SK-N-SH (cell line): Measurements from ENCODE around the gene DSCAML1. TPM values are rescaled to one million over a fixed set of nuclear protein-coding genes. Genes with fewer than 3 reads are reported as not detected.

Experiments used
- CTCF ChIA-PET: fragments of 300-600, 350-600 bp; formaldehyde crosslinking; extraction: SDS; loops from one replicate; lab custom pipeline; 2021; lab: Yijun Ruan, JAX
- POLR2A ChIA-PET: fragments of 350-600 bp; sonication (Branson Sonifier 250); formaldehyde crosslinking; extraction: SDS; loops from one replicate; lab custom pipeline; 2020; ENCODE audit warnings: antibody characterized with exemption, inconsistent platforms; lab: Yijun Ruan, JAX
- DNase-seq: peaks from one replicate; pipeline ENCODE4 v3.0.0; 2012
- H2AFZ ChIP-seq: fragments of 200-600 bp; sonication (generic); 2 replicates; pipeline ENCODE4 v1.8.1; 2016; ENCODE audit warnings: antibody characterized with exemption, mild to moderate bottlenecking, low read depth
- H3F3A ChIP-seq: fragments of 200-600 bp; sonication (generic); replicated peaks from 2 replicates; pipeline ENCODE3; 2016; ENCODE audit warnings: antibody characterized with exemption, mild to moderate bottlenecking; ENCODE audit not compliant: insufficient read depth
- H3K27ac ChIP-seq, 2 experiments: fragments of 200-500 bp in 1 of 2; fragments of 200-600 bp in 1 of 2; sonication (Bioruptor generic) in 1 of 2; sonication (generic), shearing (Covaris generic) in 1 of 2; 2 replicates each; pipeline versions ENCODE4 v1.5.1 to v1.6.1; 2014 to 2016; ENCODE audit warnings: low read depth in 2 of 2, inconsistent platforms in 1 of 2, low read length in 1 of 2, mild to moderate bottlenecking in 1 of 2, mixed read lengths in 1 of 2
- H3K27me3 ChIP-seq: fragments of 200-600 bp; sonication (generic), shearing (Covaris generic); 2 replicates; pipeline ENCODE4 v1.6.1; 2016; ENCODE audit warnings: mixed run types; ENCODE audit not compliant: insufficient read depth
- H3K36me3 ChIP-seq, 2 experiments: fragments of 200-500 bp in 1 of 2; fragments of 200-600 bp in 1 of 2; sonication (Bioruptor generic) in 1 of 2; sonication (generic) in 1 of 2; replicated peaks in 1 of 2; 2 replicates each; pipeline versions ENCODE3 to v1.5.1; 2014 to 2016; ENCODE audit warnings: low read length in 1 of 2, mild to moderate bottlenecking in 1 of 2; ENCODE audit not compliant: insufficient read depth in 2 of 2, control insufficient read depth in 1 of 2
- H3K4me1 ChIP-seq, 2 experiments: fragments of 200-500 bp in 1 of 2; fragments of 200-600 bp in 1 of 2; sonication (Bioruptor generic) in 1 of 2; sonication (generic), shearing (Covaris generic) in 1 of 2; 2 replicates each; pipeline versions ENCODE4 v1.5.1 to v1.6.1; 2014 to 2016; ENCODE audit warnings: low read depth in 1 of 2, low read length in 1 of 2, mixed run types in 1 of 2; ENCODE audit not compliant: insufficient read depth in 2 of 2, control insufficient read depth in 1 of 2
- H3K4me2 ChIP-seq: fragments of 200-600 bp; sonication (generic), shearing (Covaris generic); 2 replicates; pipeline ENCODE4 v1.6.1; 2017; ENCODE audit warnings: mixed run types
- H3K4me3 ChIP-seq, 2 experiments: fragments of 200-500 bp in 1 of 2; fragments of 200-600 bp in 1 of 2; sonication (Bioruptor generic) in 1 of 2; sonication (generic), shearing (Covaris generic) in 1 of 2; 2 replicates each; pipeline versions ENCODE4 v1.5.1 to v1.8.1; 2014 to 2016; ENCODE audit warnings: low read depth in 2 of 2, inconsistent platforms in 1 of 2, low read length in 1 of 2, mild to moderate bottlenecking in 1 of 2, mixed read lengths in 1 of 2, moderate library complexity in 1 of 2
- H3K79me2 ChIP-seq: fragments of 200-600 bp; sonication (generic); 2 replicates; pipeline ENCODE4 v1.8.1; 2017; ENCODE audit warnings: mild to moderate bottlenecking; ENCODE audit not compliant: insufficient read depth
- H3K9ac ChIP-seq: fragments of 200-600 bp; sonication (generic); 2 replicates; pipeline ENCODE4 v1.6.1; 2017; ENCODE audit warnings: mixed run types
- H3K9me2 ChIP-seq: fragments of 200-600 bp; sonication (generic); 2 replicates; pipeline ENCODE4 v1.6.1; 2017; ENCODE audit warnings: mixed run types
- H3K9me3 ChIP-seq: fragments of 200-600 bp; sonication (generic); 2 replicates; pipeline ENCODE4 v1.6.1; 2017; ENCODE audit warnings: mixed run types, mild to moderate bottlenecking, moderate library complexity
- H4K20me1 ChIP-seq: fragments of 200-600 bp; sonication (generic); 2 replicates; pipeline ENCODE4 v1.6.1; 2017; ENCODE audit warnings: mild to moderate bottlenecking, mixed run types; ENCODE audit not compliant: insufficient read depth
- ELF1 ChIP-seq: IDR thresholded peaks from 2 replicates; pipeline ENCODE4 v1.4.0; 2012
- EP300 ChIP-seq, 2 experiments: IDR thresholded peaks; 2 replicates each; pipeline versions ENCODE4 v1.4.0 to v1.6.1; 2012; ENCODE audit warnings: borderline replicate concordance in 1 of 2, low read depth in 1 of 2, low read length in 1 of 2
- FOSL2 ChIP-seq: IDR thresholded peaks from 2 replicates; pipeline ENCODE4 v1.4.0; 2012; ENCODE audit warnings: low read depth, mild to moderate bottlenecking, moderate library complexity, borderline replicate concordance
- FOXJ3 ChIP-seq: sonication (generic); formaldehyde crosslinking; IDR thresholded peaks from 2 replicates; pipeline ENCODE4 v1.5.1; 2020; ENCODE audit warnings: mild to moderate bottlenecking, missing genetic modification reagents
- FOXM1 ChIP-seq: IDR thresholded peaks from 2 replicates; pipeline ENCODE4 v1.4.0; 2012; ENCODE audit warnings: low read depth, mild to moderate bottlenecking
- GABPA ChIP-seq: IDR thresholded peaks from 2 replicates; pipeline ENCODE4 v1.4.0; 2012; ENCODE audit warnings: low read depth, mild to moderate bottlenecking
- GATA2 ChIP-seq: sonication (generic); formaldehyde crosslinking; IDR thresholded peaks from 2 replicates; pipeline ENCODE4 v1.5.0; 2020; ENCODE audit warnings: mild to moderate bottlenecking, missing genetic modification reagents
- IRF3 ChIP-seq: fragments of 150-350 bp; IDR thresholded peaks from 2 replicates; pipeline ENCODE4 v1.6.1; 2016; ENCODE audit warnings: mild to moderate bottlenecking, low read depth, low read length
- NFIC ChIP-seq: IDR thresholded peaks from 2 replicates; pipeline ENCODE4 v1.4.0; 2012; ENCODE audit warnings: borderline replicate concordance
- NRF1 ChIP-seq: IDR thresholded peaks from 2 replicates; pipeline ENCODE4 v1.6.1; 2012; ENCODE audit warnings: low read depth, mild to moderate bottlenecking, low read length
- PBX3 ChIP-seq: IDR thresholded peaks from 2 replicates; pipeline ENCODE4; 2012
- POLR2AphosphoS5 ChIP-seq: IDR thresholded peaks from 2 replicates; pipeline ENCODE4 v1.6.1; 2012; ENCODE audit warnings: low read depth, low read length
- RCOR1 ChIP-seq: fragments of 150-350 bp; IDR thresholded peaks from 2 replicates; pipeline ENCODE4 v1.6.1; 2017; ENCODE audit warnings: antibody characterized with exemption, low read length
- RXRA ChIP-seq: IDR thresholded peaks from 2 replicates; pipeline ENCODE4 v1.4.0; 2012; ENCODE audit warnings: low read depth, mild to moderate bottlenecking, borderline replicate concordance
- SIN3A ChIP-seq: IDR thresholded peaks from 2 replicates; pipeline ENCODE4 v1.6.1; 2012; ENCODE audit warnings: low read depth, mild to moderate bottlenecking, low read length, moderate library complexity, borderline replicate concordance
- SMC3 ChIP-seq: IDR thresholded peaks from 2 replicates; pipeline ENCODE4 v1.6.1; 2012; ENCODE audit warnings: low read depth, low read length, improper control_type of control experiment
- TCF12 ChIP-seq: IDR thresholded peaks from 2 replicates; pipeline ENCODE4 v1.4.0; 2012
- USF1 ChIP-seq: IDR thresholded peaks from 2 replicates; pipeline ENCODE4 v1.4.0; 2012; ENCODE audit warnings: low read depth, borderline replicate concordance
- YY1 ChIP-seq: IDR thresholded peaks from 2 replicates; pipeline ENCODE4 v1.4.0; 2012; ENCODE audit warnings: low read depth, mild to moderate bottlenecking
- ZBTB33 ChIP-seq: IDR thresholded peaks from 2 replicates; pipeline ENCODE4 v1.4.0; 2012; ENCODE audit warnings: low read depth, borderline replicate concordance
- WGBS: methylation state at CpG from one replicate; pipeline ENCODE4 v1.1.6; 2017; ENCODE audit warnings: low lambda C conversion rate; 5-methylcytosine and 5-hydroxymethylcytosine counted together
- polyA plus RNA-seq, 3 experiments: library from polyadenylated mRNA; depleted of rRNA; stranded (reverse); fragments of >200 nt; gene quantifications; 2 replicates each; pipeline ENCODE4 v1.2.3, GENCODE V29; 2012

DSCAML1 gene
- polyA plus RNA-seq, 1 of the 3 experiments (the other 2 are of a cell fraction) = not detected

GRCh38 chr11:117719480-117719879 is 77.5 kb downstream of the DSCAML1 start:
- no peak overlapping the region for H3K4me3 ChIP-seq
- POLR2A ChIA-PET = no interaction called here
- no peak overlapping the region for H3K4me2 ChIP-seq
- TF ChIP-seq TCF12 = no peak
- TF ChIP-seq RCOR1 = no peak
- TF ChIP-seq NRF1 = no peak
- no peak for TF ChIP-seq USF1
- TF ChIP-seq FOXM1 = no peak
- no peak for TF ChIP-seq FOSL2
- no peak for TF ChIP-seq RXRA
- no peak for TF ChIP-seq POLR2AphosphoS5
- TF ChIP-seq IRF3 = no peak
- TF ChIP-seq SIN3A = no peak
- TF ChIP-seq GATA2 = no peak
- no peak for TF ChIP-seq ZBTB33
- no peak for TF ChIP-seq NFIC
- no peak for TF ChIP-seq FOXJ3 (CRISPR knock-in tag)
- no peak for TF ChIP-seq GABPA
- no peak for TF ChIP-seq SMC3
- TF ChIP-seq EP300 (IDR thresholded peaks at IDR 0.05; ENCODE audit: borderline replicate concordance in 1 of 2, low read depth in 1 of 2, low read length in 1 of 2) = no peak
- no peak for TF ChIP-seq PBX3
- TF ChIP-seq ELF1 = no peak
- no peak for TF ChIP-seq YY1
- no peak overlapping the region for H2AFZ ChIP-seq
- H3K9me2 ChIP-seq = no peaks in the 10 kb centered on the region
- H3F3A ChIP-seq = no peaks in the 10 kb centered on the region
- peaks cover 4% of the 10 kb centered on the region; the same call in 1 of the 2 replicates for H3K27me3 ChIP-seq
- H4K20me1 ChIP-seq = no peaks in the 10 kb centered on the region
- H3K9ac ChIP-seq = no peak overlapping the region
- no peak overlapping the region for H3K27ac ChIP-seq
- CTCF ChIA-PET = interaction anchor here (1.4 to 3.0 kb wide), 3 partner anchors 9 to 293 kb away, joined by 3 to 8 read pairs (median 5); no protein-coding TSS in a partner anchor
- WGBS = 28% methylated on average over 4 of the region's 4 CpGs
- H3K9me3 ChIP-seq = no peaks in the 10 kb centered on the region
- peaks cover 0 to 28% of the 10 kb centered on the region in 2 experiments; a peak in 2 of 4 replicates for H3K4me1 ChIP-seq
- no peak for DNase-seq
- no peaks in the 10 kb centered on the region for H3K36me3 ChIP-seq
- no peaks in the 10 kb centered on the region for H3K79me2 ChIP-seq
